ENCODE results near the gene SBK2. TPM values are rescaled to one million over a fixed set of nuclear protein-coding genes. Genes with fewer than 3 reads are reported as not detected.
A peak's percentile ranks its signal among the peaks of the same experiment; 100 is the strongest.

Gene SBK2
- total and polyA plus RNA-seq, 9 of the 15 experiments (the other 6 are each of a cell fraction or from before 2014, with no cell fraction given) = not detected

- TF ChIP-seq CEBPG (CRISPR knock-in tag; IDR thresholded peaks at IDR 0.05) (no peak), CEBPG (tag; conservative IDR thresholded peaks at IDR 0.05 in 1 of 2, IDR thresholded peaks at IDR 0.05 in 1 of 2) (no peak), TAF7 (tag; IDR thresholded peaks at IDR 0.05) (no peak), GTF2E2 (tag; IDR thresholded peaks at IDR 0.05) (no peak), ZSCAN29 (IDR thresholded peaks at IDR 0.05) (no peak), PCBP2 (IDR thresholded peaks at IDR 0.05; ENCODE audit: low read depth, low read length, poor library complexity, severe bottlenecking) (no peak), RBM14 (IDR thresholded peaks at IDR 0.05; ENCODE audit: borderline replicate concordance, insufficient read depth, low read depth, low read length) (no peak), ZNF511 (CRISPR knock-in tag; IDR thresholded peaks at IDR 0.05) (0 out of 2 replicates have a peak, but pooled peaks have one; percentile 24), NR0B1 (IDR thresholded peaks at IDR 0.05; ENCODE audit: partially characterized antibody) (no peak), ZNF512 (tag; IDR thresholded peaks at IDR 0.05) (no peak), CBFB (CRISPR knock-in tag; IDR thresholded peaks at IDR 0.05) (no peak), SRSF9 (IDR thresholded peaks at IDR 0.05; ENCODE audit: borderline replicate concordance, low read depth, low read length) (no peak), ZNF609 (CRISPR knock-in tag; IDR thresholded peaks at IDR 0.05; ENCODE audit: borderline replicate concordance) (no peak), ETS2 (tag; IDR thresholded peaks at IDR 0.05; ENCODE audit: borderline replicate concordance, poor library complexity, severe bottlenecking) (no peak), TEAD4 (IDR thresholded peaks at IDR 0.05; ENCODE audit: low read length) (no peak), TEAD4 (CRISPR knock-in tag; IDR thresholded peaks at IDR 0.05; ENCODE audit: borderline replicate concordance) (no peak), HDAC2 (IDR thresholded peaks at IDR 0.05) (no peak), GTF2A2 (tag; IDR thresholded peaks at IDR 0.05) (no peak)
Measured at GRCh38 chr19:55486971-55487923, 49.7 kb downstream of the SBK2 start (continued).
